ENCODE measurements around the gene FKBP5. TPM values are rescaled to one million over a fixed set of nuclear protein-coding genes. Genes with fewer than 3 reads are reported as not detected.
"Not testable (repeated sequence)": the region's sequence is repeated elsewhere in the genome, so short reads cannot be mapped to it uniquely, and the experiment has no call there.

Gene FKBP5
- total and polyA plus RNA-seq, 2 donors (not counting 1 experiment from before 2014, with no cell fraction given) = 2.8 to 7.4 TPM

- WGBS (ENCODE audit: insufficient coverage) = no CpG with 5 or more reads among the region's 3 CpGs
These were observed 115.1 kb downstream of the FKBP5 start for GRCh38 chr6:35573495-35574110.

GRCh38 chr6:35570885-35571330 lies 117.8 kb downstream of the FKBP5 start:
- POLR2A ChIA-PET; H3K36me3 ChIP-seq (replicated peaks in 1 of 2; ENCODE audit: control extremely low read depth in 1 of 2, control insufficient read depth in 1 of 2, extremely low read depth in 1 of 2, insufficient read depth in 2 of 2, low read length in 1 of 2); H4K20me1 ChIP-seq (ENCODE audit: control insufficient read depth, insufficient read depth, low read length, poor library complexity, severe bottlenecking); H2AFZ ChIP-seq (ENCODE audit: insufficient read depth, low read depth, low read length, poor library complexity, severe bottlenecking); intact Hi-C loops (cut with micrococcal nuclease); H3K27me3 ChIP-seq (replicated peaks in 1 of 4; ENCODE audit: control extremely low read depth in 1 of 4, control insufficient read depth in 3 of 4, insufficient read depth in 4 of 4, low read length in 3 of 4); CTCF ChIA-PET; H3K4me1 Mint-ChIP-seq; H3K4me2 ChIP-seq (replicated peaks; ENCODE audit: low read depth, low read length, poor library complexity, severe bottlenecking); H3K27ac ChIP-seq (ENCODE audit: low read length in 2 of 2); H3K9me3 Mint-ChIP-seq (ENCODE audit: insufficient read depth); H3K27me3 Mint-ChIP-seq; H3K9me3 ChIP-seq (ENCODE audit: control extremely low read depth in 1 of 3, control insufficient read depth in 2 of 3, insufficient read depth in 1 of 3, low read length in 2 of 3); H3K79me2 ChIP-seq (ENCODE audit: control insufficient read depth, insufficient read depth, low read length); H3K27ac Mint-ChIP-seq; ATAC-seq (ENCODE audit: low read depth); DNase-seq; H3K9ac ChIP-seq (ENCODE audit: low read length); H3K4me3 ChIP-seq (ENCODE audit: control extremely low read depth in 1 of 5, extremely low read depth in 1 of 5, insufficient read depth in 1 of 5, low read depth in 2 of 5, low read length in 4 of 5); H3K4me1 ChIP-seq (ENCODE audit: control insufficient read depth in 2 of 2, insufficient read depth in 2 of 2, low read length in 2 of 2); H3K4me3 Mint-ChIP-seq: not testable (repeated sequence)
- 100% methylated on average over 2 of the region's 2 CpGs for WGBS (ENCODE audit: insufficient coverage)

More at GRCh38 chr6:35573495-35574110, 115.1 kb downstream of the FKBP5 start:
- H3K79me2 ChIP-seq (ENCODE audit: control insufficient read depth, insufficient read depth, low read length) = no peaks in the 10 kb centered on the region
- no peak overlapping the region for H3K4me3 ChIP-seq (ENCODE audit: control extremely low read depth in 1 of 5, extremely low read depth in 1 of 5, insufficient read depth in 1 of 5, low read depth in 2 of 5, low read length in 4 of 5)
- ChIA-PET CTCF (interaction anchor here (0.6 to 1.3 kb wide), 5 partner anchors 9 to 164 kb away, joined by 3 to 5 read pairs (median 4); no protein-coding TSS in a partner anchor), POLR2A (interaction anchor here (0.7 kb wide), 1 partner anchor 173 kb away, joined by 7 read pairs; no protein-coding TSS in a partner anchor)
- no peaks in the 10 kb centered on the region for H3K27me3 ChIP-seq (replicated peaks in 1 of 4; ENCODE audit: control extremely low read depth in 1 of 4, control insufficient read depth in 3 of 4, insufficient read depth in 4 of 4, low read length in 3 of 4)
- no peak for ATAC-seq (ENCODE audit: low read depth)
- H3K4me3 Mint-ChIP-seq = no peak overlapping the region
- no peak for DNase-seq
- no peaks in the 10 kb centered on the region for H3K9me3 Mint-ChIP-seq (ENCODE audit: insufficient read depth)
- H3K36me3 ChIP-seq (replicated peaks in 1 of 2; ENCODE audit: control extremely low read depth in 1 of 2, control insufficient read depth in 1 of 2, extremely low read depth in 1 of 2, insufficient read depth in 2 of 2, low read length in 1 of 2) = peaks cover 1 to 9% of the 10 kb centered on the region in 2 experiments
- no peaks in the 10 kb centered on the region for H3K4me1 ChIP-seq (ENCODE audit: control insufficient read depth in 2 of 2, insufficient read depth in 2 of 2, low read length in 2 of 2)
- intact Hi-C loops (cut with micrococcal nuclease) = no loop called here
- no peaks in the 10 kb centered on the region for H3K27me3 Mint-ChIP-seq
- no peak overlapping the region for H3K4me2 ChIP-seq (replicated peaks; ENCODE audit: low read depth, low read length, poor library complexity, severe bottlenecking)
- H3K9ac ChIP-seq (ENCODE audit: low read length) = no peak overlapping the region
- no peak overlapping the region for H3K27ac Mint-ChIP-seq
- TF ChIP-seq EZH2 (IDR thresholded peaks at IDR 0.05; ENCODE audit: borderline replicate concordance, insufficient read depth, low read depth, low read length, poor library complexity, severe bottlenecking) (no peak), CTCF (IDR thresholded peaks at IDR 0.05) (no peak)
- no peaks in the 10 kb centered on the region for H3K4me1 Mint-ChIP-seq
- no peak overlapping the region for H2AFZ ChIP-seq (ENCODE audit: insufficient read depth, low read depth, low read length, poor library complexity, severe bottlenecking)
- no peaks in the 10 kb centered on the region for H3K9me3 ChIP-seq (ENCODE audit: control extremely low read depth in 1 of 3, control insufficient read depth in 2 of 3, insufficient read depth in 1 of 3, low read length in 2 of 3)
- no peaks in the 10 kb centered on the region for H4K20me1 ChIP-seq (ENCODE audit: control insufficient read depth, insufficient read depth, low read length, poor library complexity, severe bottlenecking)
- no peak overlapping the region for H3K27ac ChIP-seq (ENCODE audit: low read length in 2 of 2)

All from B cell (primary cell).